ENCODE data around the gene SERPINB10.

The SERPINB10 gene

DNA sequence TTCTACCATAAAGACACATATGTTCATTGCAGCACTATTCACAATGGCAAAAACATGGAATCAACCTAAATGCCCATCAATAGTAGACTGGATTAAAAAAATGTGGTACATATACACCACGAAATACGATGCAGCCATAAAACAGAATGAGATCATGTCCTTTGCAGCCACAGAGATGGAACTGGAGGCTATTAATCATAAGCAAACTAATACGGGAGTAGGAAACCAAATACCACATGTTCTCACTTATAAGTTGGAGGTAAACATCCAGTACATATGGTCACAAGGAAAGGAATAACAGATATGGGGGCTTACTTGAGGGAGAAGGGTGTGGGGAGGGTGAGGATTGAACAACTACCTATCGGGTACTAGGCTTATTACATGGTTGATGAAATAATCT, 49.0 kb downstream of the SERPINB10 start:
- FAIRE-seq = no peak

DNA sequence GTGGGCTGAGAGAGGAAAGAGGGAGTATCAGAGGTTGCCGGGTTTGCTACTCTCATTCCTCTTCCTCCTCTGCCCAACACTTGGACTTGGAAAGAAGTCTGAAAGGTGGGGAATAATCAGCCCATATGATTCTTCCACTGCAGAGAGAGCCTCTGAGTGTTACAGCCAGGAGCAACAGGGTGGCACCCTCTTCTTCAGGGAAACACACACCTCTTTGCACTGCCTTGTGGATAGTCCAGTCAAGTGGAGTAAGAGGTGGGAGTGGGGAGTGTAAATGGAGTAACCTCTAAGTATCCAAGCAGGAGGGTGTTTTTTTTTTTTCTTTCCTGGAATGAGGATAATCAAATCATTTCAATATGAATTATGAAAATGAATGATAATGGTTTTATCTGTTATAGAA, 53.1 kb downstream of the SERPINB10 start:
- no peak for FAIRE-seq
- DNase-seq (ENCODE audit: insufficient read length, low spot score) = no peak
- TF ChIP-seq POLR2A (IDR thresholded peaks at IDR 0.05; ENCODE audit: low read depth, low read length) = no peak
- TF ChIP-seq SPI1 (IDR thresholded peaks at IDR 0.05; ENCODE audit: low read depth, low read length) = no peak
- no peak for TF ChIP-seq TAF1 (IDR thresholded peaks at IDR 0.05; ENCODE audit: low read depth, low read length)
- TF ChIP-seq POU2F2 (IDR thresholded peaks at IDR 0.05; ENCODE audit: low read depth, low read length) = no peak
- no peak for TF ChIP-seq POLR2AphosphoS5 (IDR thresholded peaks at IDR 0.05; ENCODE audit: low read depth, low read length)
- no peak for TF ChIP-seq PAX5 (IDR thresholded peaks at IDR 0.05; ENCODE audit: insufficient read depth, low read length, severe bottlenecking)

More for the DNA sequence above, 49.0 kb downstream of the SERPINB10 start:
- no peak for DNase-seq (ENCODE audit: insufficient read length, low spot score)
- TF ChIP-seq PAX5 (IDR thresholded peaks at IDR 0.05; ENCODE audit: insufficient read depth, low read length, severe bottlenecking) (no peak), POLR2AphosphoS5 (IDR thresholded peaks at IDR 0.05; ENCODE audit: low read depth, low read length) (no peak), SPI1 (IDR thresholded peaks at IDR 0.05; ENCODE audit: low read depth, low read length) (no peak), POU2F2 (IDR thresholded peaks at IDR 0.05; ENCODE audit: low read depth, low read length) (no peak), TAF1 (IDR thresholded peaks at IDR 0.05; ENCODE audit: low read depth, low read length) (no peak), POLR2A (IDR thresholded peaks at IDR 0.05; ENCODE audit: low read depth, low read length) (no peak)

DNA sequence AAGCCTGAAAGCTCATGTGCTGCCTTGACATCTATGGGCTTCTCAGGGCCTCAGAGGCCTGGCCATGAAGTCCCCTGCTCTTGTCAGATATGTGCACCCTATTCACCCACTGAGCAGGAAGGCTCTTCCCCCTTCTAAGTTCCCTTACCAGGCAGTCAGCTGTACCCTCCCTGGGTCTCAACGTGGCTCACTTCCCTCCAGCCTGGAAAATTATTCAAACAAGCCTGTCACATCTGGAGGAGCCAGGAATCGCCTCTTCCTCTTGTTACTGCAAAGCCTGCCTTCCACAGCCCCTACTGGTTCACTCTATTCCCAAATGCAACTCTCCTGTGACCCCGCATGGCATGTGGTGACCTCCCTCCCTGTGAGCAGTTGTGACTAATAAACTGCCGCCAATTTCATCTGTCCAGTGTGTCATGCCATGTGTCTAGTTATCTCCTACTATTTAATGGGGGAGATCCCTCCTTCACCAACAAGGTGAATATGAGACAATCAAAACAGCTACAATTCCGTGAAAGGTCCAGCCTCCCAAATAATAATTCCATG, 53.8 kb downstream of the SERPINB10 start:
- TF ChIP-seq PAX5 (IDR thresholded peaks at IDR 0.05; ENCODE audit: insufficient read depth, low read length, severe bottlenecking) = no peak
- TF ChIP-seq TAF1 (IDR thresholded peaks at IDR 0.05; ENCODE audit: low read depth, low read length) = no peak
- no peak for TF ChIP-seq POLR2A (IDR thresholded peaks at IDR 0.05; ENCODE audit: low read depth, low read length)
- no peak for TF ChIP-seq SPI1 (IDR thresholded peaks at IDR 0.05; ENCODE audit: low read depth, low read length)
- no peak for TF ChIP-seq POU2F2 (IDR thresholded peaks at IDR 0.05; ENCODE audit: low read depth, low read length)
- no peak for TF ChIP-seq POLR2AphosphoS5 (IDR thresholded peaks at IDR 0.05; ENCODE audit: low read depth, low read length)
- DNase-seq (ENCODE audit: insufficient read length, low spot score) (no peak), FAIRE-seq (no peak)

DNA sequence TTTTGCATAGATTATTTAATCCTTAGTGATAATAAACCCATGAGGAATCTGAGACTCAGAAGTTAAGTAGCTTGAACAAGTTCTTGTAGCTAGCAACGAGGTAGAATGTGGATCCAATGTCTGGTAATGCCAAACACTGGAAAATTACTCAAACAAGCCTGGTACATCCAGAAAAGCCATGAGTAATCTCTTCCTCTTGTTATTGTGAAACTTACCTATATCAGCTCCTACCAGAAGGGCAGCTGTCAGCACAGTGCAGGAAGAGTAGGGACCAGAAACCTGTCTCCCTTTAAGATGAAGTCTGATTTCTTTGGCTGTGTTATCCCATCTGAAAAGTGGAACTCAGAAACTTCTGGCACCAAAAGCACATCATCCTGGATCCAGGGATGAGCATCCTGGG, 54.4 kb downstream of the SERPINB10 start:
- TF ChIP-seq POU2F2 (IDR thresholded peaks at IDR 0.05; ENCODE audit: low read depth, low read length) (no peak), POLR2A (IDR thresholded peaks at IDR 0.05; ENCODE audit: low read depth, low read length) (no peak), POLR2AphosphoS5 (IDR thresholded peaks at IDR 0.05; ENCODE audit: low read depth, low read length) (no peak), SPI1 (IDR thresholded peaks at IDR 0.05; ENCODE audit: low read depth, low read length) (no peak), PAX5 (IDR thresholded peaks at IDR 0.05; ENCODE audit: insufficient read depth, low read length, severe bottlenecking) (no peak), TAF1 (IDR thresholded peaks at IDR 0.05; ENCODE audit: low read depth, low read length) (no peak)
- no peak for FAIRE-seq
- no peak for DNase-seq (ENCODE audit: insufficient read length, low spot score)

DNA sequence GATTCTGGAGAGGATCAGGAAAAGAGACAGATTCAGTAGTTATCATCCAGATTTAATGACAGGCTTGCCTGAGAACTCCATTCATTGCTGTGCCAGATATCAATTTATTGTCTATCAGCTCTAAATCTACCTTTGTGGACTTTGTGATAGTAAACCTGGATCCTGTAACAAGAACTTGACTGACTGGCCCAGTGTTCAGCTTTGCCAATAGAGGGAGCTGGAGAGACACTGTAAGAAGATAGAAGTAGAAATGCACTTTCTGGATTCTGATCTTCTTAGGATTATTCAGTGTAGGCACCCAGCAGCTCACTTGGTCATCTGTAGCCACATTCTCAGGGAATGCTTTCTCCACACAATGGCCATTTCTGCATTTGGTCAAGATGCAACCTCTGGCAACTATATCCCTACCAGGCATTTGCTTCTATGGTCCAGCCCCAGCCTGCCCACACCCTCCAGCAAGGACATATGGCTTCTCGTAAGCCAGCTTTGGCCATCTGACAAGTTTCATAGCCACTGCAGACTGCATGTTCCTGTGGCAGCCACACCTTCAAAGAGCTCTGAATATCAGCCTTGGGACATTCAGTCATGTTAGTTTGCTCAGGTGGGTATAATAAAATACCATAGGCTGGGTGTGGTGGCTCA, 56.0 kb downstream of the SERPINB10 start:
- no peak for DNase-seq (ENCODE audit: insufficient read length, low spot score)
- peak; percentile 76 for FAIRE-seq
- TF ChIP-seq POLR2AphosphoS5 (IDR thresholded peaks at IDR 0.05; ENCODE audit: low read depth, low read length) = no peak
- no peak for TF ChIP-seq POU2F2 (IDR thresholded peaks at IDR 0.05; ENCODE audit: low read depth, low read length)
- TF ChIP-seq TAF1 (IDR thresholded peaks at IDR 0.05; ENCODE audit: low read depth, low read length) = no peak
- no peak for TF ChIP-seq POLR2A (IDR thresholded peaks at IDR 0.05; ENCODE audit: low read depth, low read length)

DNA sequence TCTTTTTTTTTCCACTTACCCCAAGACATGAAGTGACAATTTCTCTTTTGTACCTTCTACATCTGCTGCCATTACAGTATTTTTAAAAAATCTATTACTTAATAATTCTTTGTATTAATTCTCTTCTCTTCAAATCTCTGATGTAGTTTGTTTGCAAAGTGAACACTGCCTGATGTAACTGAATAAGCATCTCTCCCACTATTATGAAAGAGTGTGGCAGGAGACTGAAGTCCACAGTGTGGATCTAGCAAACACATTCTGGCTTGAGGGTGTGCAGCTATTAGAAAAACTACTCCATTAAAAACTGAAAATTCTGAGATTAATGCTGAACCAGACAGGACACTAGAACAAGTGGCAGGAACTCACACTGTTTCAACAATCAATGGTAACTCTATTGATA, 57.1 kb downstream of the SERPINB10 start:
- TF ChIP-seq POLR2A (IDR thresholded peaks at IDR 0.05; ENCODE audit: low read depth, low read length) (no peak), TAF1 (IDR thresholded peaks at IDR 0.05; ENCODE audit: low read depth, low read length) (no peak), POU2F2 (IDR thresholded peaks at IDR 0.05; ENCODE audit: low read depth, low read length) (no peak)
- FAIRE-seq (no peak), DNase-seq (ENCODE audit: insufficient read length, low spot score) (no peak)

DNA sequence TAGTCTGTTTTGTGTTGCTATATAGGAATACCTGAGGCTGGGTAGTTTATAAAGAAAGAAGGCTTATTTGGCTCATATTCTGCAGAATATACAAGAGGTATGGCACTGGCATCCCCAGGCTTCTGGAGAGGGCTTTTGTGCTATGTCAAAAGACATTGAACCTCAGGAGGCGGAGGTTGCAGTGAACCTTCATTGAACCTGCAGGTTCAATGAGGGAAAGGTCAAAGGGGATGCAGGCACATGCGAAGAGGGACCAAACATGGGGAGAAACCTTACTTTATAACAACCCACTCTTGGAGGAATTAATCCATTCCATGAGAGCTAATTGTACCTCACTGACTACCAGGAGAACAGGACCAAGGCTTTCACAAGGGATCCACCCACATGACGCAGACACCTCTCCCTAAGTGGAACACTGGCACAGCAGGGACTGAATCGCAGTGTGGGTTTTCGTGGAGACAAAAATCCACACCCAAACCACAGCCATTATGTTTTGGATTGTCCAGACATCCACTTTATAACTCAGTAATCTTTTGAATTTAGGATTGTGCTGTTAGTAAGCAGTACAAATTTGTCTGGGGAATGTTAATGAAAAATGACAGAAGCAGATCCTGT, 58.1 kb downstream of the SERPINB10 start:
- no peak for FAIRE-seq
- TF ChIP-seq TAF1 (IDR thresholded peaks at IDR 0.05; ENCODE audit: low read depth, low read length) (no peak), POLR2A (IDR thresholded peaks at IDR 0.05; ENCODE audit: low read depth, low read length) (no peak), POLR2AphosphoS5 (IDR thresholded peaks at IDR 0.05; ENCODE audit: low read depth, low read length) (no peak), SPI1 (IDR thresholded peaks at IDR 0.05; ENCODE audit: low read depth, low read length) (no peak), POU2F2 (IDR thresholded peaks at IDR 0.05; ENCODE audit: low read depth, low read length) (no peak), PAX5 (IDR thresholded peaks at IDR 0.05; ENCODE audit: insufficient read depth, low read length, severe bottlenecking) (no peak)
- DNase-seq (ENCODE audit: insufficient read length, low spot score) = no peak

DNA sequence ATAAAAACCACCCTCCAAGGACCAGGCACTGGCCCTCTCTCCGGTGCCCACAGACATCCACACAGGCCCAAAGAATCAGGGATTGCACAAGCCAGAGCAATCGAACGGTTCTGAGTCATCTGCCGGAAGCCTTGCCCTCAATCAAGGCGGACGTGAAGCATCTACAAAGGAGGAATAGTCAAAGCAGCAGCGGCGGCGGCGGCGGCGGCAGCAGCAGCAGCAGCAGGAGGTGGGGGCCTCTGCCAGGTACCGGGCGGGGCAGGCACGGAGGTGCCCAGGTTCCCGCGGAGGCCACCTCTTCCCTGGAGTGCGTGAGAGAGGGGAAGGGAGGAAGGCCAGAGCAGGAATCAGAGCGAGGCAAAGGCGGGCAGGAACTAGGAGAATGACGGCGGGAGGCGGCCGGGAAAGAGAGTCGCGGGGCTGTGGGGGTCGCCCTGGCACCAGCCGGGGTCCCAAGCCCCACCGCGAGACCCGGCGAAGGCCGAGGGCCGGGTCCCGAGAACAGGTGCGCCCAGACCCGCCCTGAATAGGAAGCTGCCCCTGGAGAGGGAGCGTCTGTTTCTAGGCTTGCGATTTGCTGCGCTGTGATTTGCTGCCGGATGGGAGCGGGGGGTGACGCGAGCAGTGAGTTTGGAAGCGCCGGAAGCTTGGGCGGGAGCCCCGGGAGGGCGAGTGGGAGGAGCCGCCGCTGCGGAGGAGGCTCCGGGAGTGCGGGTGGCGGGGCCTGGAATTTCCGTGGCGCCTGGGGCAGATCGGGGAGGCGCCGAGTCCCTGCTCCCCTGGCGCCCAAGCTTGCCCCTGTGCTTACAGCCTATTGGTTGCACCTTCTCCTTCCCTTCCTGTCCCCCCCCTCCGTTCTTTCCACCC, 62.4 kb downstream of the SERPINB10 start, which contains the start of gene SERPINB8:
Gene SERPINB8 (plus strand): TSS at position 140 of the 867 bp plus-strand sequence. CDS start 8,228 bp downstream, outside the sequence.
- DNase-seq (ENCODE audit: insufficient read length, low spot score) (peak; percentile 66), FAIRE-seq (peak; percentile 94)
- TF ChIP-seq SPI1 (IDR thresholded peaks at IDR 0.05; ENCODE audit: low read depth, low read length) (no peak), TAF1 (IDR thresholded peaks at IDR 0.05; ENCODE audit: low read depth, low read length) (0 out of 2 replicates have a peak, but pooled peaks have one; percentile 43), POLR2AphosphoS5 (IDR thresholded peaks at IDR 0.05; ENCODE audit: low read depth, low read length) (peak; percentile 71), POLR2A (IDR thresholded peaks at IDR 0.05; ENCODE audit: low read depth, low read length) (peak; percentile 58; the same call in 1 of the 2 replicates), POU2F2 (IDR thresholded peaks at IDR 0.05; ENCODE audit: low read depth, low read length) (0 out of 2 replicates have a peak, but pooled peaks have one; percentile 14), PAX5 (IDR thresholded peaks at IDR 0.05; ENCODE audit: insufficient read depth, low read length, severe bottlenecking) (no peak)

DNA sequence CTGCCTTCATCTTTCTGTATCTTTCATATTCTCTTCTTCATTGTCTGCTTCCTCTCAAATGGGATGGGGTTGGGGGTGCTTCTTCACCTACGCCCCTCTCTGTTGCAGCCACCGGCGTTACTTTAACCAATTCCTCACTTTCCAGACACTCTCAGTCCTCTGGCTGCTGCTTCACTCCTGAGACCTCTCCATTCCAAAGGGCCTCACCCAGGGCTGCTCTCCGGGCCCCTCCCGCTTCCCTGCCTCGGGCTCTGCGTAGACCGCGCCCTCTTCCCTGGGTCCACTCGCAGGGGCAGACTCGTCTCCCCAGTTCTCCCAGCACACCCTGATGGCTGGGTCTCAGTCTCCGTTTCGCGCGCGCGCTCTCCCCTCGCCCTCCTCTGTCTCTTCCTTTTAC, 63.0 kb downstream of the SERPINB10 start:
- FAIRE-seq (no peak), DNase-seq (ENCODE audit: insufficient read length, low spot score) (no peak)
- TF ChIP-seq POLR2AphosphoS5 (IDR thresholded peaks at IDR 0.05; ENCODE audit: low read depth, low read length) = no peak
- no peak for TF ChIP-seq TAF1 (IDR thresholded peaks at IDR 0.05; ENCODE audit: low read depth, low read length)
- no peak for TF ChIP-seq SPI1 (IDR thresholded peaks at IDR 0.05; ENCODE audit: low read depth, low read length)
- TF ChIP-seq POLR2A (IDR thresholded peaks at IDR 0.05; ENCODE audit: low read depth, low read length) = no peak
- no peak for TF ChIP-seq POU2F2 (IDR thresholded peaks at IDR 0.05; ENCODE audit: low read depth, low read length)

Measured in GM12891 (cell line).